Gastroesophageal sphincter (tissue), 3 donors: ENCODE data around the gene DDC.

Experiments
- POLR2AphosphoS5 ChIP-seq: sonication (generic); formaldehyde crosslinking; IDR thresholded peaks from one replicate; pipeline ENCODE4 v1.6.1; 2017; ENCODE audit warnings: antibody characterized with exemption
- TF ChIP-seq, protein P1 (sequence below), 4 experiments: fragments of 200-600 bp in 2 of 4; fragments of 450-650 bp in 2 of 4; sonication (generic) in 1 of 4; IDR thresholded peaks; one replicate each; pipeline ENCODE4 v1.5.1; 2017 to 2019; ENCODE audit warnings: antibody characterized with exemption in 4 of 4, mild to moderate bottlenecking in 2 of 4, moderate library complexity in 2 of 4

DNA sequence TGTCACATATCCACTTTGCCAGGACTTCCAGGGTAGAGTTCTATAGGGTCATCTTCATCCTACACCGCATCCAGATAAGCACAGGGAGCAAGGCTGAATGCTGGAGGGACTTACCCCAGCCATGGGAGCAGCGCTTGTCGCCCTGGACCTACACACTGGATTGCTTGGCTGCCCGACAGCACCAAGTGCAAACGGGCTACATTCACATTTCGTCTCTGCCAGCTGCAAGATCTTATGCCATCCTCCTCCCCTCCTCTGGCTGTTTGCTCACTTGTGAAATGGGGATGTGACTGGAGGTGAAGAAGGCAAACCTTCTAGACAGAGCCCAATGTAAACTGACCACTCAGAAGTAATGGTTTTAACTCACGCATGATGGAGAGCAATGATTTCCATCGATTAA is 1.0 kb downstream of the DDC start:
- TF ChIP-seq, protein P1, sequence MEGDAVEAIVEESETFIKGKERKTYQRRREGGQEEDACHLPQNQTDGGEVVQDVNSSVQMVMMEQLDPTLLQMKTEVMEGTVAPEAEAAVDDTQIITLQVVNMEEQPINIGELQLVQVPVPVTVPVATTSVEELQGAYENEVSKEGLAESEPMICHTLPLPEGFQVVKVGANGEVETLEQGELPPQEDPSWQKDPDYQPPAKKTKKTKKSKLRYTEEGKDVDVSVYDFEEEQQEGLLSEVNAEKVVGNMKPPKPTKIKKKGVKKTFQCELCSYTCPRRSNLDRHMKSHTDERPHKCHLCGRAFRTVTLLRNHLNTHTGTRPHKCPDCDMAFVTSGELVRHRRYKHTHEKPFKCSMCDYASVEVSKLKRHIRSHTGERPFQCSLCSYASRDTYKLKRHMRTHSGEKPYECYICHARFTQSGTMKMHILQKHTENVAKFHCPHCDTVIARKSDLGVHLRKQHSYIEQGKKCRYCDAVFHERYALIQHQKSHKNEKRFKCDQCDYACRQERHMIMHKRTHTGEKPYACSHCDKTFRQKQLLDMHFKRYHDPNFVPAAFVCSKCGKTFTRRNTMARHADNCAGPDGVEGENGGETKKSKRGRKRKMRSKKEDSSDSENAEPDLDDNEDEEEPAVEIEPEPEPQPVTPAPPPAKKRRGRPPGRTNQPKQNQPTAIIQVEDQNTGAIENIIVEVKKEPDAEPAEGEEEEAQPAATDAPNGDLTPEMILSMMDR (IDR thresholded peaks at IDR 0.05) = no peak
- no peak for TF ChIP-seq POLR2AphosphoS5
